Esophagus (tissue), 2 donors: ENCODE measurements around the gene ZFHX3. TPM values are rescaled to one million over a fixed set of nuclear protein-coding genes. Genes with fewer than 3 reads are reported as not detected.
A peak's percentile ranks its signal among the peaks of the same experiment; 100 is the strongest.

Experiments used
- H3K27ac ChIP-seq, 2 donors: one replicate each; pipeline ENCODE4 v1.5.1; 2013; ENCODE audit warnings: low read depth in 2 of 2, mild to moderate bottlenecking in 2 of 2, inconsistent platforms in 1 of 2, low read length in 1 of 2, moderate library complexity in 1 of 2
- H3K27me3 ChIP-seq, 2 donors: one replicate each; pipeline ENCODE4 v1.6.1; 2013; ENCODE audit warnings: low read length in 2 of 2, control low read depth in 1 of 2, mild to moderate bottlenecking in 1 of 2; ENCODE audit not compliant: insufficient read depth in 2 of 2, control insufficient read depth in 1 of 2
- H3K36me3 ChIP-seq, 2 donors: one replicate each; pipeline ENCODE4 v1.6.1; 2013; ENCODE audit warnings: low read length in 1 of 2; ENCODE audit not compliant: control insufficient read depth in 2 of 2, insufficient read depth in 2 of 2
- H3K4me1 ChIP-seq, 2 donors: one replicate each; pipeline ENCODE4 v1.6.1; 2013; ENCODE audit warnings: low read length in 1 of 2; ENCODE audit not compliant: control insufficient read depth in 2 of 2, insufficient read depth in 2 of 2
- H3K4me3 ChIP-seq, 2 donors: one replicate each; pipeline ENCODE4 v1.5.1; 2013; ENCODE audit warnings: low read length in 2 of 2, mild to moderate bottlenecking in 2 of 2, low read depth in 1 of 2, moderate library complexity in 1 of 2
- H3K9me3 ChIP-seq, 2 donors: one replicate each; pipeline ENCODE4 v1.6.1; 2013; ENCODE audit warnings: mild to moderate bottlenecking in 2 of 2, low read depth in 1 of 2, low read length in 1 of 2, moderate library complexity in 1 of 2; ENCODE audit not compliant: control insufficient read depth in 2 of 2, insufficient read depth in 1 of 2
- WGBS, 2 donors: extraction: QIAGEN DNeasy Blood & Tissue Kit; methylation state at CpG; one replicate each; pipeline ENCODE4 v1.1.7; 2013; 5-methylcytosine and 5-hydroxymethylcytosine counted together
- polyA plus RNA-seq, 2 donors: library from polyadenylated mRNA; stranded (reverse); fragments of 200-250 nt; gene quantifications; one replicate each; pipeline ENCODE4 v1.2.3, GENCODE V29; 2013
- donor health status: healthy with polysubstance abuse.
- donor health status: Bipolar disorder and iron deficiency.

Gene ZFHX3
- polyA plus RNA-seq, 2 donors = 0.62 to 1.1 TPM

DNA sequence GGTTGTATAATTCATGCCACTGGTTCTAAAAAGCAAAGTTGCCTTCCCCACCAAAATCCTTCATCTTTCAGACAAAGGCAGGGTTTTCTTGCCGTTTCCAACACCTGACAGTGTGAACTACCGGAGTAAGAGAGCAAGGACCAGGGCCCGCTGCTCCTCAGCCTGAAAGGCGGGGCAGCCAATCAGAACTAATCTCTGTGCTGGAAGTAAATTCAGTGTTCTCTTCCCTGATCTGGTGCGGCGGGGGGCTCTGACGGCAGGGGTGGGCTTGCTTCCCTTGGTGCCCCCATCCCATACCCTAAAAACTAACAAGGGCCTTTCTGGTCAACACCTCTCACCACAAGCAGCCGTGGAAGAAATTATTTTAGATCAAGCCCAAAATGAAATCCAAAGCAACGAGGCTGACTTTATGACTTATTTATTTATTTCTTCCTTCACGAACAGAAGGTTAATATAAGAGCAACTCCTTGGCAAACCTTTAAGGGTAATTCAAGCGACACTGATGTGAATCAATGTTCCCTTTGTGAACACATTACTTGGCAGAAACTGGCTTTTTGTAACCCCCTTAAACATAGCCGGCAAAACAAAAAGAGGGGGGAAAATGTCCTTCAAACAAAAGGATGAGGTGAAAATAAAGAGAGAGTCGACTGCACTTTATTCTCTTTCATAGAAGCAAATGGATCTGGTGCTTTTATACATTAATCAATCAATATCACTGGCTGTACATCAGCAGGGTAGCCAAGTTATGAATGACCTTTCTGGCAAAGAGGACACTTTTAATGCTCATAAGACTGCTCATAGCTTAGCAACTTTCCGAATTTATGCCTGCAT, 189.9 kb downstream of the ZFHX3 start:
- Histone ChIP-seq H3K4me3 (no peak overlapping the region), H3K36me3 (no peaks in the 10 kb centered on the region), H3K9me3 (no peaks in the 10 kb centered on the region), H3K27ac (no peak overlapping the region), H3K4me1 (peaks cover 2% of the 10 kb centered on the region in 2 donors), H3K27me3 (no peaks in the 10 kb centered on the region)
- WGBS, 2 donors = 80 to 82% methylated on average over 14 of the region's 14 CpGs

DNA sequence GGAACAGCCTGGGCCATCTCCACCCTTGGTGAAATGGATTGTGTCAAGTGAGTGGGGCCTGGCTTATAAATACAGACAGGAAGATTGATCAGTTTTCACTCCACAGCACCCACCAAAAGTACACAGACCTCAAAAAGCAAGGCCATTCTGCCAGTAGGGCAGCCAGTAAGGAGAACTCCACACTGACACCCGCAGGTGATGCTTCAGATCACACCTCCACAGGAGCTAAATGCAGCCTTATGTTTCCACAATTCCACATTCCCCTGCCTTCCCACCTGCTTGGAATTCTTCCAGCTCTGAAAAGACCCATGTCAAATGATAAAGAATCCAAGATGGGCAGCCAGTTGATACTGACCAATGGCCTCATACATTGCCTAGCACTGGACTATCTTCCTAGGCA, 191.1 kb downstream of the ZFHX3 start:
- H3K4me1 ChIP-seq = peaks cover 2% of the 10 kb centered on the region in 2 donors
- H3K27ac ChIP-seq = no peak overlapping the region
- H3K36me3 ChIP-seq = no peaks in the 10 kb centered on the region
- H3K4me3 ChIP-seq = no peak overlapping the region
- H3K27me3 ChIP-seq = no peaks in the 10 kb centered on the region
- H3K9me3 ChIP-seq = no peaks in the 10 kb centered on the region
- 88 to 100% methylated on average over 1 of the region's 1 CpG for WGBS, 2 donors

- no peaks in the 10 kb centered on the region for H3K36me3 ChIP-seq
- no peak overlapping the region for H3K4me3 ChIP-seq
- H3K4me1 ChIP-seq = peaks cover 0 to 2% of the 10 kb centered on the region in 2 donors
- no peaks in the 10 kb centered on the region for H3K27me3 ChIP-seq
- no peak overlapping the region for H3K27ac ChIP-seq
- H3K9me3 ChIP-seq = no peaks in the 10 kb centered on the region
- WGBS, 2 donors = 77 to 81% methylated on average over 11 of the region's 11 CpGs
These were observed 193.5 kb downstream of the ZFHX3 start for GRCh38 chr16:72854267-72854959.

DNA sequence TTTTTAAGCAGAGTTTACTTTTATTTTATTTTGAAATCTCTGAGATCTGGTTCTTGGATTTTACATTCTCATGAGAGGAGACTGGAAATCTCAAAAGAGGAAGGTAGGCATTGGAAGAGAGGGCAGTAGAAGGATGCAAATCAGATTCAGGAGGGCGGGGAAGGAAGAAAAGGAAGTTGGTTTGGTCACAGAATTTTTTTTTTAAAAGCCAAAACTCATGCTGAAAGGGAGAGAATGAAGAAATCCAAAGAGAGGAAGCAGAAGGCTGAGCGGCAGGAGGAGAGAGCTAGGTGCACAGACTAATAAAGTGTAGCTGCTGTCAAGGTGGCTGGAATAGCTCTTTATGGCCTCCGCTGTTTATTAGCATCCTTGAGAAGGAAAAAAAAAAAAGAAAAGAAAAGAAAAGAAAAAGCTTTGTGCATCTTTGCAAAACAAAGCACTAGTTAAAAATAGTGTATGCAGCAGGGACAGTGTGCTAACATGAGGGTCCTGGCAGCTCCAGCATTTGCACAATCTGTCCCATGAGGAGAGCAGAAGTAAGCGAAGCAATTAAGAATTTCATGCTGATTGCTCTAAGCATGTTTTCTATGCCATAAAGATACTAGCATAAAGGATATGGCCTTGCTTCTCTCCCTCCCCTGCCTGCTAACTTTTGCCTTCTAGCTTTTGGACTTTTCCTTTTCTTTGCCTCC, 194.2 kb downstream of the ZFHX3 start:
- no peaks in the 10 kb centered on the region for H3K36me3 ChIP-seq
- H3K27ac ChIP-seq = no peak overlapping the region
- H3K27me3 ChIP-seq = no peaks in the 10 kb centered on the region
- no peaks in the 10 kb centered on the region for H3K9me3 ChIP-seq
- 85 to 87% methylated on average over 4 of the region's 4 CpGs for WGBS, 2 donors
- H3K4me1 ChIP-seq = peaks cover 4 to 5% of the 10 kb centered on the region in 2 donors
- H3K4me3 ChIP-seq = no peak overlapping the region

DNA sequence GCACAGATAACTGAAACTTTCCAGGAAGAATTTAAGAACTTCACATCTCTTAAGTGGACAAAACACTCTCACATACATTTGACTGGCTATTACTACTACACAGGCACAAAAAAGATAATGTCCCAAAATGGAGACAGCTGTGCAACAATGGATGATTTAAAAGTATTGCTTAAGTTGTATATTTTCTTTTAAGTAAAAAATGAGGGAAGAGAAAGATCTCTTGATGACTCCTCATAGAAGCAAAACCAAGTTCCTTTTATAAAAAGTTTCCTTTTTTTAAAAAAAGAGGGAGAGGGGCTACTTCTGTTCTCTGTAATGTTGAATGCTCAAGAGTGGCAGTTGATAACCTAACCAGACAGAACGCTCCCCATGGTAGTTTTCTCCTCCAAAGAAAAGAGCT, 195.5 kb downstream of the ZFHX3 start:
- no peaks in the 10 kb centered on the region for H3K27me3 ChIP-seq
- H3K9me3 ChIP-seq = no peaks in the 10 kb centered on the region
- 92 to 96% methylated on average over 1 of the region's 1 CpG for WGBS, 2 donors
- H3K4me3 ChIP-seq = no peak overlapping the region
- no peak overlapping the region for H3K27ac ChIP-seq
- no peaks in the 10 kb centered on the region for H3K36me3 ChIP-seq
- peaks cover 6 to 9% of the 10 kb centered on the region in 2 donors for H3K4me1 ChIP-seq

DNA sequence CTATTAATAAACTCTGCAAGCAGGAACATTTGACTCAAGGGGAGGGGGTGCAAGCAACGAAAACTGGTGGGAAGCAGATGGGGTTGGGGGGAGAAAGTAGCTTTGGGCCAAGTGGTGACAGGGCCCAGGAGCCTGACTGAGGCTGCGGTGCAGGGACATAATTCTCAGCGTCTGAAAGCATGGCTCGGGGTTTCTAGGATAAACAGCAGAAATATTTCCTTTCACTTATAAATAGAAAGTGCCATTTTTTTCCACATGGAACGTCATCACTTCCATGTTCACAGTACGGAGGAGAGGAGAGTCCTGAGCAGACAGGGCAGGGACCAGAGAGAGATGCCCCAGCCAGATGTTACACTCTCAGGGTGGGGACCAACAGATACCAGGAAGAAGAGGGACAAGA, 197.1 kb downstream of the ZFHX3 start:
- Histone ChIP-seq H3K4me1 (peaks cover 6 to 9% of the 10 kb centered on the region in 2 donors), H3K27ac (no peak overlapping the region), H3K4me3 (no peak overlapping the region), H3K9me3 (no peaks in the 10 kb centered on the region), H3K27me3 (no peaks in the 10 kb centered on the region), H3K36me3 (no peaks in the 10 kb centered on the region)
- WGBS, 2 donors = 60 to 64% methylated on average over 6 of the region's 6 CpGs

DNA sequence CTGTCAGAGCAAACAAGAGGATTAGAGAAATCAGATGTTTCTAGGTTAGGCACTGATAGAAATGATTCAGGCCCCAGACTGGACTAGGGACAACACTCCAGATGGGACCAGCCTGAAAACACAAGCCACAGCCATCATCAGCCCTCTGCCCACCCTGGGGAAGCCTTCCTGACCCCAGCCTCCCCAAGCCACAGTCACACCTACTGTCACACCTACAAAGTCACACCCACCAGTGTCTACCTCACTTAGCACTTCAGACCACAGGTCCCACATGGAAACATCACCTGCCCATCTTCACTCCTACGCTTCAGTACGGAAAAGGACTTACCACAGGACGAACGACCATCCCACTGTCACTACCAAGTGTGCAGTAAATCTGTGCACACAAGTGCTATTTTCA, 197.9 kb downstream of the ZFHX3 start:
- peaks cover 6 to 9% of the 10 kb centered on the region in 2 donors for H3K4me1 ChIP-seq
- WGBS, 2 donors = 88 to 90% methylated on average over 4 of the region's 4 CpGs
- no peak overlapping the region for H3K4me3 ChIP-seq
- no peaks in the 10 kb centered on the region for H3K36me3 ChIP-seq
- no peaks in the 10 kb centered on the region for H3K9me3 ChIP-seq
- no peak overlapping the region for H3K27ac ChIP-seq
- no peaks in the 10 kb centered on the region for H3K27me3 ChIP-seq

GRCh38 chr16:72848759-72849664, 198.9 kb downstream of the ZFHX3 start:
- no peak overlapping the region for H3K4me3 ChIP-seq
- peak overlapping the region in 1 of 2 donors; percentile 42 for H3K27ac ChIP-seq
- 26 to 27% methylated on average over 24 of the region's 24 CpGs for WGBS, 2 donors
- H3K27me3 ChIP-seq = no peaks in the 10 kb centered on the region
- no peaks in the 10 kb centered on the region for H3K36me3 ChIP-seq
- peaks cover 6 to 9% of the 10 kb centered on the region in 2 donors for H3K4me1 ChIP-seq
- no peaks in the 10 kb centered on the region for H3K9me3 ChIP-seq

GRCh38 chr16:72848028-72848400, 199.9 kb downstream of the ZFHX3 start:
- Histone ChIP-seq H3K27ac (no peak overlapping the region), H3K4me1 (peaks cover 6 to 9% of the 10 kb centered on the region in 2 donors), H3K4me3 (no peak overlapping the region), H3K27me3 (no peaks in the 10 kb centered on the region), H3K36me3 (no peaks in the 10 kb centered on the region), H3K9me3 (no peaks in the 10 kb centered on the region)
- WGBS, 2 donors = 89 to 90% methylated on average over 9 of the region's 9 CpGs
